Calu3 (cell line): Measurements from ENCODE around the gene MYO9B. TPM values are rescaled to one million over a fixed set of nuclear protein-coding genes. Genes with fewer than 3 reads are reported as not detected.

Experiments used
- BruUV-seq: library from RNA; stranded (reverse); fragments of 400-500 nt; replicated peaks from 2 replicates; lab custom pipeline; 2021; lab: Mats Ljungman, UMichigan
- CTCF ChIA-PET: fragments of 300-600 bp; sonication (Branson Sonifier 250); formaldehyde crosslinking; loops from one replicate; lab custom pipeline; 2022; ENCODE audit warnings: antibody characterized with exemption; lab: Charles Lee
- DNase-seq: peaks from one replicate; pipeline ENCODE4 v3.0.0; 2022
- H3K27ac Mint-ChIP-seq: one replicate; pipeline ENCODE4 v1.8.0; 2022; ENCODE audit warnings: mixed read lengths; ENCODE audit not compliant: unreplicated experiment
- H3K27me3 Mint-ChIP-seq: one replicate; pipeline ENCODE4 v1.8.0; 2022; ENCODE audit warnings: mixed read lengths; ENCODE audit not compliant: unreplicated experiment
- H3K36me3 Mint-ChIP-seq: one replicate; pipeline ENCODE4 v1.8.0; 2022; ENCODE audit warnings: mild to moderate bottlenecking, moderate library complexity, mixed read lengths; ENCODE audit not compliant: insufficient read depth, unreplicated experiment
- H3K4me1 Mint-ChIP-seq: one replicate; pipeline ENCODE4 v1.8.0; 2022; ENCODE audit warnings: mild to moderate bottlenecking, low read depth, mixed read lengths; ENCODE audit not compliant: unreplicated experiment
- H3K4me3 Mint-ChIP-seq: one replicate; pipeline ENCODE4 v1.8.0; 2022; ENCODE audit warnings: mild to moderate bottlenecking, low read depth, moderate library complexity, mixed read lengths; ENCODE audit not compliant: unreplicated experiment
- H3K9me3 Mint-ChIP-seq: one replicate; pipeline ENCODE4 v1.8.0; 2022; ENCODE audit warnings: low read depth, mixed read lengths; ENCODE audit not compliant: unreplicated experiment
- CTCF ChIP-seq: fragments of 200-600 bp; IDR thresholded peaks from one replicate; pipeline ENCODE4 v1.8.0; 2022; ENCODE audit warnings: antibody characterized with exemption; ENCODE audit not compliant: unreplicated experiment
- intact Hi-C: fragments of 100-400 bp; cut with micrococcal nuclease; formaldehyde crosslinking; loops from one replicate; pipeline ENCODE4 v1.10.0; 2022; ENCODE audit not compliant: unreplicated experiment
- total RNA-seq: library from RNA; stranded (reverse); gene quantifications from 2 replicates; pipeline ENCODE4 v1.2.3, GENCODE V29; 2022

The MYO9B gene
- total RNA-seq, 1 experiment from 2014 or later, result 38.4 TPM

GRCh38 chr19:17235971-17236777 lies 160.6 kb downstream of the MYO9B start:
- H3K27ac Mint-ChIP-seq, result no peak overlapping the region
- BruUV-seq, result no TSS peak
- peak overlapping the region; percentile 63 for H3K4me3 Mint-ChIP-seq
- peaks cover 8% of the 10 kb centered on the region for H3K4me1 Mint-ChIP-seq
- peaks cover 41% of the 10 kb centered on the region for H3K36me3 Mint-ChIP-seq
- intact Hi-C loops, result no loop called here
- CTCF ChIA-PET, result no interaction called here
- no peak for TF ChIP-seq CTCF
- H3K9me3 Mint-ChIP-seq, result no peaks in the 10 kb centered on the region
- H3K27me3 Mint-ChIP-seq, result no peaks in the 10 kb centered on the region
- no peak for DNase-seq

- Mint-ChIP-seq H3K9me3 (no peaks in the 10 kb centered on the region), H3K27ac (no peak overlapping the region), H3K4me3 (no peak overlapping the region), H3K36me3 (peaks cover 33% of the 10 kb centered on the region), H3K4me1 (peaks cover 8% of the 10 kb centered on the region), H3K27me3 (no peaks in the 10 kb centered on the region)
- CTCF ChIA-PET, result no interaction called here
- intact Hi-C loops, result no loop called here
- no peak for DNase-seq
- TF ChIP-seq CTCF, result no peak
- no TSS peak for BruUV-seq
Observed at GRCh38 chr19:17236811-17237543, 161.4 kb downstream of the MYO9B start.

- no peak for TF ChIP-seq CTCF
- Mint-ChIP-seq H3K27me3 (no peaks in the 10 kb centered on the region), H3K4me1 (peaks cover 13% of the 10 kb centered on the region), H3K4me3 (no peak overlapping the region), H3K36me3 (peaks cover 33% of the 10 kb centered on the region), H3K9me3 (no peaks in the 10 kb centered on the region), H3K27ac (no peak overlapping the region)
- CTCF ChIA-PET, result no interaction called here
- intact Hi-C loops, result no loop called here
- no TSS peak for BruUV-seq
- DNase-seq, result no peak
Observed at GRCh38 chr19:17237747-17238706, 162.4 kb downstream of the MYO9B start.

- Mint-ChIP-seq H3K4me1 (peaks cover 15% of the 10 kb centered on the region), H3K27ac (no peak overlapping the region)
Observed at GRCh38 chr19:17240062-17240752, 164.6 kb downstream of the MYO9B start.

More at GRCh38 chr19:17240062-17240752, 164.6 kb downstream of the MYO9B start:
- Mint-ChIP-seq H3K36me3 (peaks cover 40% of the 10 kb centered on the region), H3K4me3 (no peak overlapping the region), H3K9me3 (no peaks in the 10 kb centered on the region), H3K27me3 (no peaks in the 10 kb centered on the region)
- CTCF ChIA-PET, result no interaction called here
- no peak for DNase-seq
- TF ChIP-seq CTCF, result no peak
- intact Hi-C loops, result no loop called here
- no TSS peak for BruUV-seq
